HCT116 (cell line): Measurements from ENCODE around the gene SMIM41. TPM values are rescaled to one million over a fixed set of nuclear protein-coding genes. Genes with fewer than 3 reads are reported as not detected.

Source experiments
- ATAC-seq: fragments of 200-7000 bp; cut with Tn5 transposase; 2 replicates; pipeline ENCODE4 v1.9.1; 2020; ENCODE audit warnings: mild to moderate bottlenecking, moderate library complexity
- BruUV-seq: library from RNA; stranded (reverse); fragments of 400-500 nt; replicated peaks from 2 replicates; lab custom pipeline; 2021; lab: Mats Ljungman, UMichigan
- CTCF ChIA-PET: fragments of 300-600 bp; sonication (Branson Sonifier 250); formaldehyde crosslinking; loops from one replicate; lab custom pipeline; 2021; ENCODE audit warnings: antibody characterized with exemption; lab: Charles Lee
- POLR2A ChIA-PET: fragments of 300-600, 350-600 bp; sonication (Branson Sonifier 250); formaldehyde crosslinking; loops from one replicate; lab custom pipeline; 2021; ENCODE audit warnings: antibody characterized with exemption; lab: Charles Lee
- RAD21 ChIA-PET, 2 experiments: fragments of 300-600 bp; sonication (Branson Sonifier 250); formaldehyde crosslinking; loops; one replicate each; lab custom pipeline; 2023; ENCODE audit warnings: low total read pairs in 2 of 2; ENCODE audit not compliant: uncharacterized antibody in 2 of 2, unreplicated experiment in 2 of 2, low non-redundant PET in 1 of 2; lab: Charles Lee
- DNase-seq: peaks from one replicate; pipeline ENCODE4 v3.0.0-alpha.2; 2010; ENCODE audit warnings: low read depth, low spot score
- H2AFZ ChIP-seq: fragments of 200-600 bp; shearing (Covaris generic), sonication (generic); 2 replicates; pipeline ENCODE4 v1.6.1; 2017; ENCODE audit warnings: low read depth, mixed run types, mixed read lengths, antibody characterized with exemption, low read length; ENCODE audit not compliant: poor library complexity, severe bottlenecking
- H3K27ac ChIP-seq: 2 replicates; pipeline ENCODE4 v1.5.1; 2012; ENCODE audit warnings: low read depth, low read length
- H3K27me3 ChIP-seq: fragments of 200-600 bp; sonication (generic); 2 replicates; pipeline ENCODE4 v1.6.1; 2016; ENCODE audit warnings: mixed run types, low read length, mixed read lengths; ENCODE audit not compliant: insufficient read depth
- H3K36me3 ChIP-seq, 2 experiments: fragments of 200-500 bp in 1 of 2; fragments of 200-600 bp in 1 of 2; sonication (Bioruptor generic) in 1 of 2; sonication (generic) in 1 of 2; 2 replicates each; pipeline versions ENCODE4 v1.5.1 to v1.6.1; 2014 to 2016; ENCODE audit warnings: low read length in 2 of 2, inconsistent platforms in 1 of 2, mixed read lengths in 1 of 2, mixed run types in 1 of 2; ENCODE audit not compliant: insufficient read depth in 2 of 2, control insufficient read depth in 1 of 2
- H3K4me1 ChIP-seq, 2 experiments: fragments of 200-600 bp in 1 of 2; sonication (generic) in 1 of 2; 2 replicates each; pipeline versions ENCODE4 v1.5.1 to v1.6.1; 2012 to 2017; ENCODE audit warnings: low read length in 2 of 2, inconsistent platforms in 1 of 2, mild to moderate bottlenecking in 1 of 2, mixed read lengths in 1 of 2, mixed run types in 1 of 2, moderate library complexity in 1 of 2; ENCODE audit not compliant: insufficient read depth in 2 of 2, control insufficient read depth in 1 of 2
- H3K4me2 ChIP-seq: fragments of 200-600 bp; sonication (generic); 2 replicates; pipeline ENCODE4 v1.6.1; 2017; ENCODE audit warnings: mixed run types, low read length, mixed read lengths
- H3K4me3 ChIP-seq, 2 experiments: fragments of 200-600 bp in 1 of 2; sonication (generic) in 1 of 2; replicated peaks in 1 of 2; 2 replicates each; pipeline ENCODE4 v1.5.1; 2011 to 2016; ENCODE audit warnings: low read length in 2 of 2, control low read depth in 1 of 2, low read depth in 1 of 2, mild to moderate bottlenecking in 1 of 2, mixed read lengths in 1 of 2, mixed run types in 1 of 2
- H3K79me2 ChIP-seq: fragments of 200-600 bp; sonication (generic); 2 replicates; pipeline ENCODE4 v1.6.1; 2017; ENCODE audit warnings: mild to moderate bottlenecking, mixed run types, low read length, moderate library complexity, mixed read lengths; ENCODE audit not compliant: insufficient read depth
- H3K9ac ChIP-seq: fragments of 200-600 bp; sonication (generic); 2 replicates; pipeline ENCODE4 v1.6.1; 2016; ENCODE audit warnings: low read length, mixed read lengths
- H3K9me2 ChIP-seq: fragments of 200-600 bp; sonication (generic), shearing (Covaris generic); 2 replicates; pipeline ENCODE4 v1.6.1; 2017; ENCODE audit warnings: mixed run types, mild to moderate bottlenecking, moderate library complexity; ENCODE audit not compliant: insufficient read depth
- H3K9me3 ChIP-seq, 2 experiments: fragments of 200-500 bp in 1 of 2; fragments of 200-600 bp in 1 of 2; sonication (Bioruptor generic) in 1 of 2; sonication (generic) in 1 of 2; 2 replicates each; pipeline ENCODE4 v1.6.1; 2014 to 2017; ENCODE audit warnings: low read length in 2 of 2, mixed read lengths in 2 of 2, inconsistent platforms in 1 of 2, low read depth in 1 of 2, mild to moderate bottlenecking in 1 of 2, mixed run types in 1 of 2, moderate library complexity in 1 of 2; ENCODE audit not compliant: control insufficient read depth in 1 of 2, insufficient read depth in 1 of 2
- H4K20me1 ChIP-seq: fragments of 200-600 bp; sonication (generic), shearing (Covaris generic); 2 replicates; pipeline ENCODE4 v1.6.1; 2017; ENCODE audit warnings: mixed run types, mild to moderate bottlenecking, moderate library complexity; ENCODE audit not compliant: insufficient read depth
- CBX3 ChIP-seq: IDR thresholded peaks from 2 replicates; pipeline ENCODE4 v1.6.1; 2012; ENCODE audit warnings: low read depth
- CEBPB ChIP-seq: IDR thresholded peaks from 2 replicates; pipeline ENCODE4 v1.6.1; 2012; ENCODE audit warnings: low read depth
- EGR1 ChIP-seq: IDR thresholded peaks from 2 replicates; pipeline ENCODE4 v1.6.1; 2012; ENCODE audit warnings: low read depth
- ELF1 ChIP-seq: IDR thresholded peaks from 2 replicates; pipeline ENCODE4 v1.6.1; 2012; ENCODE audit warnings: low read depth, borderline replicate concordance
- EZH2 ChIP-seq: fragments of 200-600 bp; sonication (generic); IDR thresholded peaks from 2 replicates; pipeline ENCODE4 v1.6.1; 2017; ENCODE audit warnings: antibody characterized with exemption, mixed run types
- EZH2phosphoT487 ChIP-seq: fragments of 200-600 bp; IDR thresholded peaks from 2 replicates; pipeline ENCODE4 v1.6.1; 2018; ENCODE audit warnings: antibody characterized with exemption, borderline replicate concordance
- FOSL1 ChIP-seq: IDR thresholded peaks from 2 replicates; pipeline ENCODE4 v1.6.1; 2012; ENCODE audit warnings: low read depth
- JUND ChIP-seq: IDR thresholded peaks from 2 replicates; pipeline ENCODE4 v1.6.1; 2012
- POLR2A ChIP-seq: IDR thresholded peaks from 2 replicates; pipeline ENCODE4 v1.7.0; 2011; ENCODE audit warnings: borderline replicate concordance; ENCODE audit not compliant: insufficient read depth, insufficient read length; ENCODE audit errors: extremely low read depth
- RAD21 ChIP-seq: IDR thresholded peaks from 2 replicates; pipeline ENCODE4 v1.6.1; 2012; ENCODE audit warnings: low read depth, mild to moderate bottlenecking
- SIN3A ChIP-seq: IDR thresholded peaks from 2 replicates; pipeline ENCODE4 v1.6.1; 2012; ENCODE audit warnings: low read depth
- SP1 ChIP-seq: IDR thresholded peaks from 2 replicates; pipeline ENCODE4 v1.6.1; 2012; ENCODE audit warnings: low read depth
- TCF7L2 ChIP-seq: IDR thresholded peaks from 2 replicates; pipeline ENCODE4 v1.7.0; 2011; ENCODE audit warnings: borderline replicate concordance, inconsistent platforms; ENCODE audit not compliant: insufficient read depth, insufficient read length; ENCODE audit errors: extremely low read depth
- YY1 ChIP-seq: IDR thresholded peaks from 2 replicates; pipeline ENCODE4 v1.6.1; 2011; ENCODE audit warnings: low read length, low read depth, moderate library complexity, mild to moderate bottlenecking; ENCODE audit not compliant: insufficient replicate concordance; ENCODE audit errors: extremely low read depth
- ZFX ChIP-seq: fragments of 450-650 bp; IDR thresholded peaks from 2 replicates; pipeline ENCODE4 v1.6.1; 2017
- ZNF274 ChIP-seq: fragments of 200-500 bp; sonication (Bioruptor generic); IDR thresholded peaks from 2 replicates; pipeline ENCODE4 v1.6.1; 2014; ENCODE audit warnings: mild to moderate bottlenecking, low read depth, low read length, inconsistent platforms
- intact Hi-C: fragments of 100-400 bp; cut with micrococcal nuclease; formaldehyde crosslinking; loops from 2 replicates; pipeline ENCODE4 v1.10.0; 2022
- total RNA-seq: library from RNA; stranded (reverse); gene quantifications from one replicate; pipeline ENCODE4 v1.2.1, GENCODE V29; 2021; ENCODE audit not compliant: unreplicated experiment
- TF ChIP-seq, protein P1 (sequence below): IDR thresholded peaks from 2 replicates; pipeline ENCODE4 v1.6.1; 2011; ENCODE audit warnings: mild to moderate bottlenecking, low read length, moderate library complexity; ENCODE audit not compliant: insufficient replicate concordance; ENCODE audit errors: extremely low read depth
- TF ChIP-seq, protein P2 (sequence below): IDR thresholded peaks from 2 replicates; pipeline ENCODE4 v1.6.1; 2012
- TF ChIP-seq, protein P3 (sequence below), 3 experiments: fragments of 200-600 bp in 1 of 3; sonication (generic) in 1 of 3; IDR thresholded peaks in 2 of 3; conservative IDR thresholded peaks in 1 of 3; 2 replicates each; pipeline ENCODE4 v1.5.1; 2012 to 2017; ENCODE audit warnings: low read depth in 2 of 3, low read length in 2 of 3, antibody characterized with exemption in 1 of 3, borderline replicate concordance in 1 of 3, control low read depth in 1 of 3, mild to moderate bottlenecking in 1 of 3, mixed read lengths in 1 of 3, mixed run types in 1 of 3, moderate library complexity in 1 of 3; ENCODE audit not compliant: insufficient read depth in 1 of 3
- TF ChIP-seq, protein P4 (sequence below): IDR thresholded peaks from 2 replicates; pipeline ENCODE4 v1.6.1; 2012

Gene SMIM41
- total RNA-seq, 1 experiment from 2014 or later = not detected

DNA sequence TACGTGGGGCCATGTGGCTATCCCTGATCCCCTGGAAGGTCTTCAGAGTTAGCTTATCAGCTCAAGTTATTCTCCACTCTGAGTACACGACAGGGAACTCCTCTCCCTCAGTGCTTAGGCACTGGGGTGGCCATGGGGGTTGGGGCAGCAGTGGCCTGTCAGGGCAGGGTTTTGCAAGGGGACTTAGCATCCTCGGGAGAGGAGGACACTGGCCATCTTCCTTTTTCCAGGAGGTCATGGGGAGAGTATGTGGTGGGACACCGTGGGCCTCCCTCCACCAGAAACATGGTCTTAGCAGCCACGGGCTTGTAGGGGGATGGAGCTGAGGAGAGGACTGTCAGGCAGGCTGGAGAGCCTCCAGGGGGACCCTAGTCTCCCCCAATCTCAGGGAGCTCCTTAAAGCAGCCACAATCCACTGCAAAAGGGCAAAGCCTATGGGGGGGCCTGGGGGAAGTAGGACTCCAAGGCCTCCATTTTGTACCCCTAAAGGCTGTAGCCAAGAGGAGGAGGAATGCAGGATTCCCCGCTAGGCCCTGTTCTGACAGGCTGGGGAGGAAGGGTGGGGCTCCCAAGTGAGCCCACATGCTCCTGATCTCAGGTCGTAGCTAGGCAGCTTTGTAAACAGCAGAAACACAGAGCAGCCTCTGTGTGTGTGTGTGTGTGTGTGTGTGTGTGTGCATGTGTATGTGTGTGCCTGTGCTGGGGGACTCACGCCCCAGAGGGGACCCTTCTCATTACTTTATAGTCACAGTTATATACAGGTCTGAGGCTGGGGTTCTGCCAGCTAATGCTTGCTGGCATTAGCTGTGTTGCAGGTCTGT is 75.8 kb downstream of the SMIM41 start:
- Histone ChIP-seq H3K9me3 (no peaks in the 10 kb centered on the region), H3K4me1 (peaks cover 42 to 74% of the 10 kb centered on the region in 2 experiments), H3K36me3 (no peaks in the 10 kb centered on the region), H3K27me3 (no peaks in the 10 kb centered on the region), H3K27ac (peak overlapping the region; percentile 4; the same call in 1 of the 2 replicates), H3K4me3 (no peak overlapping the region), H3K9ac (peak overlapping the region; percentile 46), H3K4me2 (peak overlapping the region; percentile 3), H2AFZ (no peak overlapping the region), H4K20me1 (no peaks in the 10 kb centered on the region), H3K9me2 (no peaks in the 10 kb centered on the region), H3K79me2 (no peaks in the 10 kb centered on the region)
- intact Hi-C loops = loop anchor here (5.0 kb wide), 2 partner anchors 242 to 427 kb away; no protein-coding TSS in a partner anchor
- RAD21 ChIA-PET = interaction anchor here (0.5 to 1.9 kb wide), 7 partner anchors 12 to 725 kb away, joined by 3 to 8 read pairs (median 3); no protein-coding TSS in a partner anchor
- TF ChIP-seq, protein P1, sequence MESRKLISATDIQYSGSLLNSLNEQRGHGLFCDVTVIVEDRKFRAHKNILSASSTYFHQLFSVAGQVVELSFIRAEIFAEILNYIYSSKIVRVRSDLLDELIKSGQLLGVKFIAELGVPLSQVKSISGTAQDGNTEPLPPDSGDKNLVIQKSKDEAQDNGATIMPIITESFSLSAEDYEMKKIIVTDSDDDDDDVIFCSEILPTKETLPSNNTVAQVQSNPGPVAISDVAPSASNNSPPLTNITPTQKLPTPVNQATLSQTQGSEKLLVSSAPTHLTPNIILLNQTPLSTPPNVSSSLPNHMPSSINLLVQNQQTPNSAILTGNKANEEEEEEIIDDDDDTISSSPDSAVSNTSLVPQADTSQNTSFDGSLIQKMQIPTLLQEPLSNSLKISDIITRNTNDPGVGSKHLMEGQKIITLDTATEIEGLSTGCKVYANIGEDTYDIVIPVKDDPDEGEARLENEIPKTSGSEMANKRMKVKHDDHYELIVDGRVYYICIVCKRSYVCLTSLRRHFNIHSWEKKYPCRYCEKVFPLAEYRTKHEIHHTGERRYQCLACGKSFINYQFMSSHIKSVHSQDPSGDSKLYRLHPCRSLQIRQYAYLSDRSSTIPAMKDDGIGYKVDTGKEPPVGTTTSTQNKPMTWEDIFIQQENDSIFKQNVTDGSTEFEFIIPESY = no peak
- TF ChIP-seq ZFX = no peak
- TF ChIP-seq RAD21 = no peak
- no peak for TF ChIP-seq TCF7L2
- TF ChIP-seq SIN3A = no peak
- TF ChIP-seq, protein P2, sequence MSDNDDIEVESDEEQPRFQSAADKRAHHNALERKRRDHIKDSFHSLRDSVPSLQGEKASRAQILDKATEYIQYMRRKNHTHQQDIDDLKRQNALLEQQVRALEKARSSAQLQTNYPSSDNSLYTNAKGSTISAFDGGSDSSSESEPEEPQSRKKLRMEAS = no peak
- TF ChIP-seq, protein P3, sequence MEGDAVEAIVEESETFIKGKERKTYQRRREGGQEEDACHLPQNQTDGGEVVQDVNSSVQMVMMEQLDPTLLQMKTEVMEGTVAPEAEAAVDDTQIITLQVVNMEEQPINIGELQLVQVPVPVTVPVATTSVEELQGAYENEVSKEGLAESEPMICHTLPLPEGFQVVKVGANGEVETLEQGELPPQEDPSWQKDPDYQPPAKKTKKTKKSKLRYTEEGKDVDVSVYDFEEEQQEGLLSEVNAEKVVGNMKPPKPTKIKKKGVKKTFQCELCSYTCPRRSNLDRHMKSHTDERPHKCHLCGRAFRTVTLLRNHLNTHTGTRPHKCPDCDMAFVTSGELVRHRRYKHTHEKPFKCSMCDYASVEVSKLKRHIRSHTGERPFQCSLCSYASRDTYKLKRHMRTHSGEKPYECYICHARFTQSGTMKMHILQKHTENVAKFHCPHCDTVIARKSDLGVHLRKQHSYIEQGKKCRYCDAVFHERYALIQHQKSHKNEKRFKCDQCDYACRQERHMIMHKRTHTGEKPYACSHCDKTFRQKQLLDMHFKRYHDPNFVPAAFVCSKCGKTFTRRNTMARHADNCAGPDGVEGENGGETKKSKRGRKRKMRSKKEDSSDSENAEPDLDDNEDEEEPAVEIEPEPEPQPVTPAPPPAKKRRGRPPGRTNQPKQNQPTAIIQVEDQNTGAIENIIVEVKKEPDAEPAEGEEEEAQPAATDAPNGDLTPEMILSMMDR (IDR thresholded peaks at IDR 0.05 in 2 of 3, conservative IDR thresholded peaks at IDR 0.05 in 1 of 3; ENCODE audit: borderline replicate concordance in 1 of 3, insufficient read depth in 1 of 3, low read depth in 2 of 3, low read length in 2 of 3) = no peak
- TF ChIP-seq EZH2phosphoT487 = no peak
- no peak for TF ChIP-seq CEBPB
- TF ChIP-seq EZH2 = no peak
- no peak for TF ChIP-seq CBX3
- TF ChIP-seq FOSL1 = no peak
- no peak for TF ChIP-seq POLR2A
- no peak for TF ChIP-seq YY1
- TF ChIP-seq SP1 = no peak
- no peak for TF ChIP-seq JUND
- TF ChIP-seq, protein P4, sequence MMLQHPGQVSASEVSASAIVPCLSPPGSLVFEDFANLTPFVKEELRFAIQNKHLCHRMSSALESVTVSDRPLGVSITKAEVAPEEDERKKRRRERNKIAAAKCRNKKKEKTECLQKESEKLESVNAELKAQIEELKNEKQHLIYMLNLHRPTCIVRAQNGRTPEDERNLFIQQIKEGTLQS = no peak
- no peak for TF ChIP-seq ZNF274
- TF ChIP-seq ELF1 = no peak
- no peak for TF ChIP-seq EGR1
- ATAC-seq = no peak
- CTCF ChIA-PET = interaction anchor here (0.8 to 2.9 kb wide), 11 partner anchors 17 to 826 kb away, joined by 3 to 21 read pairs (median 5); no protein-coding TSS in a partner anchor
- no TSS peak for BruUV-seq
- POLR2A ChIA-PET = interaction anchor here (0.5 to 0.9 kb wide), 3 partner anchors 8 to 739 kb away, joined by 3 to 4 read pairs (median 3); no protein-coding TSS in a partner anchor
- DNase-seq = no peak
